SU-DHL-6 (cell line): Measurements from ENCODE around the gene BBLN.

Source experiments
- CTCF ChIP-seq: fragments of 200-600 bp; sonication (generic); IDR thresholded peaks from one replicate; pipeline ENCODE4 v1.5.1; 2017; ENCODE audit warnings: antibody characterized with exemption, mild to moderate bottlenecking, low read length, moderate library complexity; ENCODE audit not compliant: insufficient read depth, poor library complexity, severe bottlenecking
- EZH2phosphoT487 ChIP-seq: fragments of 200-600 bp; sonication (generic), shearing (Covaris generic); conservative IDR thresholded peaks from 2 replicates; pipeline ENCODE4 v1.6.1; 2018; ENCODE audit warnings: mild to moderate bottlenecking, antibody characterized with exemption, low read length, moderate library complexity, mixed read lengths

- no peak for TF ChIP-seq CTCF
- TF ChIP-seq EZH2phosphoT487, result no peak
Measured at GRCh38 chr9:128161215-128161902, 1.3 kb downstream of the BBLN start.
